Uterus (tissue), 2 donors: ENCODE measurements around the gene CARD9.

Source experiments
- CTCF ChIP-seq, 4 experiments: fragments of 200-600 bp in 2 of 4; fragments of 450-650 bp in 2 of 4; sonication (generic) in 2 of 4; IDR thresholded peaks; one replicate each; pipeline ENCODE4 v1.5.1; 2016 to 2019; ENCODE audit warnings: antibody characterized with exemption in 4 of 4, mild to moderate bottlenecking in 2 of 4, moderate library complexity in 1 of 4
- POLR2A ChIP-seq, 2 donors: fragments of 450-650 bp; IDR thresholded peaks; one replicate each; pipeline ENCODE4 v1.6.1; 2016; ENCODE audit warnings: antibody characterized with exemption in 2 of 2, mild to moderate bottlenecking in 1 of 2, moderate library complexity in 1 of 2

GRCh38 chr9:136348691-136349090 lies 24.8 kb downstream of the CARD9 start:
- no peak for TF ChIP-seq CTCF (IDR thresholded peaks at IDR 0.05)
- TF ChIP-seq POLR2A (IDR thresholded peaks at IDR 0.05) = no peak
